Osteoblast (primary cell): ENCODE measurements around the gene CDH16. TPM values are rescaled to one million over a fixed set of nuclear protein-coding genes. Genes with fewer than 3 reads are reported as not detected.

Experiments used
- DNase-seq: peaks from one replicate; pipeline ENCODE4 v3.0.0; 2011; ENCODE audit warnings: low spot score, mixed read lengths; ENCODE audit not compliant: insufficient read length; ENCODE audit errors: missing footprints
- H2AFZ ChIP-seq: 2 replicates; pipeline ENCODE4 v1.6.0; 2011; ENCODE audit warnings: mild to moderate bottlenecking, low read length
- H3K27ac ChIP-seq: 2 replicates; pipeline ENCODE4 v1.5.1; 2011; ENCODE audit warnings: mild to moderate bottlenecking, low read depth, low read length, moderate library complexity
- H3K27me3 ChIP-seq: 2 replicates; pipeline ENCODE4 v1.6.0; 2012; ENCODE audit warnings: mild to moderate bottlenecking, control low read depth, inconsistent platforms, low read length, moderate library complexity; ENCODE audit not compliant: insufficient read depth
- H3K36me3 ChIP-seq: 2 replicates; pipeline ENCODE4 v1.5.1; 2011; ENCODE audit warnings: mild to moderate bottlenecking, low read length, control low read depth, moderate library complexity; ENCODE audit not compliant: insufficient read depth
- H3K4me1 ChIP-seq: 2 replicates; pipeline ENCODE4 v1.5.1; 2011; ENCODE audit warnings: mild to moderate bottlenecking, low read length, control low read depth, moderate library complexity; ENCODE audit not compliant: insufficient read depth
- H3K4me2 ChIP-seq: 2 replicates; pipeline ENCODE4 v1.6.0; 2011; ENCODE audit warnings: mild to moderate bottlenecking, low read length; ENCODE audit not compliant: insufficient read depth
- H3K4me3 ChIP-seq: fragments of 200-600 bp; sonication (generic); 3 replicates; pipeline ENCODE4 v1.5.1; 2012; ENCODE audit warnings: mild to moderate bottlenecking, low read length, inconsistent platforms; ENCODE audit not compliant: insufficient read depth
- H3K79me2 ChIP-seq: 2 replicates; pipeline ENCODE4 v1.6.0; 2012; ENCODE audit warnings: mild to moderate bottlenecking, low read length, control low read depth, inconsistent platforms; ENCODE audit not compliant: insufficient read depth
- H3K9me3 ChIP-seq: 2 replicates; pipeline ENCODE4 v1.5.1; 2011; ENCODE audit warnings: low read depth, low read length, control low read depth
- H4K20me1 ChIP-seq: 2 replicates; pipeline ENCODE4 v1.6.0; 2012; ENCODE audit warnings: mild to moderate bottlenecking, low read length, control low read depth; ENCODE audit not compliant: insufficient read depth
- CTCF ChIP-seq: IDR thresholded peaks from 2 replicates; pipeline ENCODE4 v1.5.1; 2011; ENCODE audit warnings: mild to moderate bottlenecking, low read depth, low read length, moderate library complexity; ENCODE audit errors: extremely low read depth
- total RNA-seq: library from RNA; depleted of rRNA; stranded (reverse); fragments of >200 nt; gene quantifications from 2 replicates; pipeline ENCODE4 v1.2.3, GENCODE V29; 2012

The CDH16 gene
- total RNA-seq, 1 donor, result not detected

- TF ChIP-seq CTCF, result no peak
- H3K4me1 ChIP-seq, result peaks cover 47% of the 10 kb centered on the region
- peaks cover 22% of the 10 kb centered on the region for H3K27me3 ChIP-seq
- H3K4me3 ChIP-seq, result peak overlapping the region; percentile 1
- peak overlapping the region; percentile 87 for H3K27ac ChIP-seq
- H4K20me1 ChIP-seq, result no peaks in the 10 kb centered on the region
- no peaks in the 10 kb centered on the region for H3K36me3 ChIP-seq
- peak overlapping the region; percentile 62 for H3K4me2 ChIP-seq
- peak overlapping the region; percentile 33 for H2AFZ ChIP-seq
- no peaks in the 10 kb centered on the region for H3K9me3 ChIP-seq
- peak; percentile 87 for DNase-seq
- no peaks in the 10 kb centered on the region for H3K79me2 ChIP-seq
Observed at GRCh38 chr16:66926171-66926947, 7.7 kb upstream of the CDH16 start.

- H2AFZ ChIP-seq, result no peak within 1 kb of the TSS
- H3K4me3 ChIP-seq, result peak within 1 kb of the TSS; percentile 66
- H3K27ac ChIP-seq, result peak within 1 kb of the TSS; percentile 87
- H4K20me1 ChIP-seq, result no peaks in the 10 kb centered on the region
- TF ChIP-seq CTCF, result no peak
- H3K9me3 ChIP-seq, result no peaks in the 10 kb centered on the region
- H3K27me3 ChIP-seq, result peaks cover 28% of the 10 kb centered on the region
- peak; percentile 95 for DNase-seq
- peak within 1 kb of the TSS; percentile 62 for H3K4me2 ChIP-seq
- no peaks in the 10 kb centered on the region for H3K79me2 ChIP-seq
- peaks cover 47% of the 10 kb centered on the region for H3K4me1 ChIP-seq
- no peaks in the 10 kb centered on the region for H3K36me3 ChIP-seq
Observed at GRCh38 chr16:66925322-66925840, 6.7 kb upstream of the CDH16 start, which contains the start of gene RRAD. Gene RRAD (minus strand): TSS chr16:66925535. CDS start chr16:66925179, 356 bp downstream.

GRCh38 chr16:66924527-66925321 is 6.0 kb upstream of the CDH16 start:
- DNase-seq, result peak; percentile 92
- peak; percentile 22 for TF ChIP-seq CTCF
- H3K79me2 ChIP-seq, result no peaks in the 10 kb centered on the region
- H3K27me3 ChIP-seq, result peaks cover 34% of the 10 kb centered on the region
- H3K4me2 ChIP-seq, result peak overlapping the region; percentile 62
- H3K27ac ChIP-seq, result no peak overlapping the region
- no peaks in the 10 kb centered on the region for H4K20me1 ChIP-seq
- no peak overlapping the region for H2AFZ ChIP-seq
- H3K4me3 ChIP-seq, result peak overlapping the region; percentile 66
- no peaks in the 10 kb centered on the region for H3K9me3 ChIP-seq
- peaks cover 47% of the 10 kb centered on the region for H3K4me1 ChIP-seq
- no peaks in the 10 kb centered on the region for H3K36me3 ChIP-seq
